ENCODE measurements around the gene UPF1. TPM values are rescaled to one million over a fixed set of nuclear protein-coding genes. Genes with fewer than 3 reads are reported as not detected.

The UPF1 gene
- total RNA-seq, 1 donor: 104 TPM

DNA sequence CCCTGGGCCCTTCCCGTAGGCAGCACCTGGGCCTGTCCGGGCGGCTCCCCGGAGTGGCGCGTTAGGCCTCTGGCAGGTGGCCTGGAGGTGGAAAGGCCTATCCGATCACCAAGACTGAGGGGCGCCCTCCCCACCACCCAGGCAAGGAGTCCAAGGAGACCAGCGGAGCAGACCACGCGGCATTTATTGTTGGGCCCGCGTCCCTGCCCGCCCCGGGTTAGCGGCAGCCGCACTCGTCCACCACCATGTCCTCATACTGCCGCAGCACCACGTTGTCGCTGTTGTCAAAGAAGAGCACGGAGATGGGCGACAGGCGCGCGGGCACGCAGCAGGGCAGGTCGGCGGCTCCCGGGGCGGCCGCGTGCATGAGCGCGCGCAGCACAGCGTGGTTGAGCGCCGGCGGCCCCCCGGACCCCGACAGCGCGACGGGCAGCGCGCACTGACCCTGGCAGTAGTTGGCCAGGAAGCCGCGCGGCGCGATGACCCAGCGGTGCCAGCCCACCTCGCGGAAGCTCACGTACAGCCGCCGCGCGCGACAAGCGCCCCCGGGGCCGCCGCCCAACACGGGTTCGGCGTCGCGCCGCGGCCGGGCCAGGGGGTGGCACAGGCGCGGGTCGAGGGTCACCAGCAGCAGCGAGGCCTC, 36.7 kb downstream of the UPF1 start:
- DNase-seq (ENCODE audit: low read depth in 2 of 3, low spot score in 2 of 3): peak in 1 of 3 donors; percentile 28

DNA sequence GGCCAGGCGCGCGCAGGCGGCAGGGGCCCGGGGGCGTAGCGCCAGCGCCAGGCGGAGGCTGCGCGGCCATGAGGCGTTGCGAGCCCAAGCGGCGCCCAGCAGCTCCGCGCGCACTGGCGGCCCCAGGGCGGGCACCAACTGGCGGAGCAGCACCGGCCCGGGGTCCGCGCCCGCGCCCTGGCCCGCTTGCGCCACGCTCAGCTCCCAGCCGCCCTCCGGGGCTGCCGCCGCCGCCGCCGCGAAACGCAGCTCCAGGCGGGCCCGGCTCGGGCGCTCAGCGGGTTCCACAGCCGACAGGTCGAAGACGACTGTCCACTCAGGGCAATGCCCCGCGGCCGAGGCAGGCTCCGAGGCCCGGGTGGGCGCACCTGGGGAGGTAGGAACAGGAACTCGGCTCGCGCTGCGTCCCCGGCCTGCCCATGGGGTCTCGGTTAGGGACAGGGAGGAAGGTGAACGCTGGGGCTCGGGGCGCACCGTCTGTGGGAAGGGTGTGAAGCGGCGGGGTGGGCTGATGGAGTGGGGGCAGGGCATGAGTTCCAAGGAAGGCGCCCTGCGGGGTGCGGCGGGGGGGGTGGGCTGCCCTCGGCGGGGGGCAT, 37.4 kb downstream of the UPF1 start:
- peak in 1 of 3 donors; percentile 12 for DNase-seq (ENCODE audit: low read depth in 2 of 3, low spot score in 2 of 3)

DNA sequence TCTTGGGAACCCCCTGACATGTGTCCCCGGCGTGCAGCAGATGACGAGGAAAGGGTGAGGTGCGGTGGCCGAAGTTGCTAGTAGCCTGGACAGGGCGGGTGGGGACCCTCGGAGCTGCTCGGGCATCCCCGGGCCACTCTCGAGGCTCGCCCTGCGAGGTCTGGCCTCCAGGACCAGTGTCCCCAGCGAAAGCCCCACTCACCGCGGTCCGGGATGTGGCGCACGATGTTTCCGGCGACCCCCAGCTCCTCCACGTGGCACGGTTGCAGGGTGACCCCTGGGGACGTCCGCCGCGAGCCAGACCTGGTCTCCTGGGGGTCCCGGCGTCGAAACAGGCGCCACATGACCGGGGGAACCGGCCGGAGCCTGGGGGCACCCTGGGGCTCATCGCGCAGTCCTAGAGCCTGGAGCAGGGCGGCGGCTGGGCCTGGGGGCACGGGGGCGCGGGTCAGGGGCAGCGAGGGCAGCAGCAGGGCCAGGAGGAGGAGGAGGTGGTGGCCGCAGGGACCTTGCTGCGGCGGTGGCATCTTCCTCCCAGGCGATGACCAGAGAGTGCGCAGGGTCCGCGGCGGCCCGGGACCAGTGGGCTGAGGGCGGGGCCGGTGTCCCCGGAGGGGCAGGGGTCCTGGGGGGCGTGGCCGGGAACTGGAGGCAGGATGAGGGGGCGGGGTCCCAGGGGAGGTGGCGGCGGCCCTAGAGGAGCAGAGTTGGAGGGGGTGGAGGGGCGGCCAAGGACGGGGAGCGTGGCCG, 38.2 kb downstream of the UPF1 start:
- no peak for DNase-seq (ENCODE audit: low read depth in 2 of 3, low spot score in 2 of 3)

DNA sequence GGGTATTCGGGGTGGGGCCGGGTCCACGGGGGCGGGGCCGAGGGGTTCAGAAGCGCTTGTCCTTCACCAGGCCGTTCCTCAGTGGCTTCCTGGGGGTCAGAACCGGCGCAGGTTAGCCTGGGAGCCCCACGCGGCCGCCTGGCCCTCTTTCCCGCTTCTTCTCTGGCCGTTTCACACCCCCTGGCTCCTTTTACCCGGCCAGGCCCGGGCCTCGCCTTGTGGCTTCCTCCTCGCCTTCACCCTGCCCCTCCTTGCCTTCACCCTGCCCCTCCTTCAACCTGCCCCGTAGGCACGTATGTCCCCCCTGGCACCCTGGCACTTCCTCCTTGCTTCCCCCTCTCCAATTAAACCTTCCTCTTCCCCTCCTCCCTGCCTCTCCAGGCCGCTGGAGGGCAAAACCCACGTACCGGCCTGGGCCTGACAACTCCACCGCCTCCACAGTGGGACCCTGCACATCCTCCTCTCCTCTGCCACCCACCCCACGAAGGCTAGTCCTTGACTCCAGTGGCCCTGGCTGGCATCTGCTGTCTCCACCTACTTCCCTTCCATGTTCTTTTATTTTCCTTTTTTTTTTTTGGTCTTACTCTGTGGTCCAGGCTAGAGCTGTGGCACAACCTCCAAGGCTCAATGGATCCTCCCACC, 38.9 kb downstream of the UPF1 start:
- DNase-seq (ENCODE audit: low read depth in 2 of 3, low spot score in 2 of 3): peak in 1 of 3 donors; percentile 22

DNA sequence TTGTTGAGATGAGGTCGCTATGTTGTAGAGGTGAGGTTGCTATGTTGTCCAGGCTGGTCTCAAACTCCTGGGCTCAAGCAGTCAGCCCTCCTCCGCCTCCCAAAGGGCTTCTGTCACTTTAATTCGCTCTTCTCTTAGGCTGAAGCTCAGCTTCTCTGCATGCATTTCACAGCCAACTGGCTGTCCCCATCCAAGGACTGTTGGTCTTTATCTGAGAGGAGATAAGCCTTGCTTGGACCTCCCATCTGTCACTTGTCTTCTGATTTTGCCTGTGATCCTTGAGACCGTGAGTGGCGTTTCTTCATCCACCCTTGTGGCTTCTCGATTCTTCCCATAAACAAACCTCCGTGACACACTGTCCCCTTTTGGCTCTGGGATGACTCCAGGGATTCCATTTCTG, 39.8 kb downstream of the UPF1 start:
- DNase-seq (ENCODE audit: low read depth in 2 of 3, low spot score in 2 of 3): no peak

DNA sequence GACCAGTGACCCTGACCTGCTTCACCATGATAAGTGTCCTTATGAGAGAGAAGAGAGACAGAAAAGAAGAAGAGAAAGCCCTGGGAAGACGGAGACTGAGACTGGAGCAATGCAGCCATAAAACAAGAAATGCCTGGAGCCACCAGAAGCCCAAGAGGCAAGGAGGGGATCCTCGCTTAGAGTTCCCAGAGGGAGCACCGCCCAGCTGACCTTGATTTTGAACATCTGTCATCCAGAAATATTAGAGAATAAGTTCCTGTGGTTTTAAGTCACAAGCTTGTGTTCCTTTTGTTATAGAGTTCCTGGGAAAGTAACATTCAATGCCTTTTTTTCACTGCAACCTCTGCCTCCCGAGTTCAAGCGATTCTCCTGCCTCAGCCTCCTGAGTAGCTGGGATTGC, 44.0 kb downstream of the UPF1 start:
- DNase-seq (ENCODE audit: low read depth in 2 of 3, low spot score in 2 of 3): no peak

DNA sequence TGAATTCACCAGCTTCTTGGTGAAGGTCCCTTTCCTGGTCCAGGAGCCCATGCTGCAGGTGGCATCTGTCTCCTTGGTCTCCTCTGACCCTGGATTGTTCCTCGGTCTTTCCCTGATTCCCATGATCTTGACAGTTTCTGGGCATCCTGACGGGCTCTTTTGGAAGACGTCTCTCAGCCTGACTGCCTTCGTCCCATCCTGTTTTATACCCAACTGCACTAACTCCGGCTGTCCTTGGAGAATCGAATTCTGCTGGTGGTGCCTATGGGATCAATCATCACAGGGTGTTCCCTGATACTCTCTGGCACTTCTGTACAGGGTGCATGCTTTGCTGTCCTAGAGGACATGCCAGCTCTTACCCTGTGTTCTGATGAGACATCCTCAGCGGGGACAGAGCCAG, 45.1 kb downstream of the UPF1 start:
- DNase-seq (ENCODE audit: low read depth in 2 of 3, low spot score in 2 of 3): no peak

DNA sequence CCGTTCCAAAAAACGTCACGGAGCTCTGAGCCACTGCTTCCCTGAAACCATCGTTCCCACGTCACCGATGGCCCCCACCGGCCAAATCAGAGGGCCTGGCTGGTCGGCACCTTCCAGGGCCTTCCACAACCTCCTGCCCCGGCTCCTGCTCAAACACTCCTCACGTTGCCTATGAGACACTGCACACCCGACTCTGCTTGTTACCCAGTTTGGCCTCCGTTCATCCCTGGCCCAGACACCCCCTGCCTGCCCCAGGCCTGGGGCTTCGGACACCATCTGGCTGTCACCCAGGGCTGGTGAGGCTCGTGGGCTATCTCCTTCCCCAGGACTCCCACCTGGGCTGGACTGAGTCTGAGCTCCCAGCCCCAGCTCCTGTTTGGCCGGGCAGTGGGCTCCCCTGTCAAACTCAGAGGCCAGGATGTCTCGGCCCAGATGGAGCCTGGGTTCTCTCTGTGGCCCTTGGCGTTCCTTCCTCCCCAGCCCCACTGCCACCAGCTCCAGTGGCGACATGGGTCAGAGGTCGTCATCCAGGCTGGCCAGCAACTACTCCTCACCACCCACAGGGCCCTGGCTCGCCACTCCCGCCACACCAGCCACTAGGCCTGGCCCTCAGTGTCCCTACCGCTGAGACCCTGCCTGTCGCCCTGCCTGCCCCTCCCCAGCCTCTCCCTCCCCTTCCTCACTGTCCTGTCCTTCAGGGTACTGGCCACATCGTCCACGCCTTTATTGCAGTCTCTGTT, 46.5 kb downstream of the UPF1 start:
- no peak for DNase-seq (ENCODE audit: low read depth in 2 of 3, low spot score in 2 of 3)

DNA sequence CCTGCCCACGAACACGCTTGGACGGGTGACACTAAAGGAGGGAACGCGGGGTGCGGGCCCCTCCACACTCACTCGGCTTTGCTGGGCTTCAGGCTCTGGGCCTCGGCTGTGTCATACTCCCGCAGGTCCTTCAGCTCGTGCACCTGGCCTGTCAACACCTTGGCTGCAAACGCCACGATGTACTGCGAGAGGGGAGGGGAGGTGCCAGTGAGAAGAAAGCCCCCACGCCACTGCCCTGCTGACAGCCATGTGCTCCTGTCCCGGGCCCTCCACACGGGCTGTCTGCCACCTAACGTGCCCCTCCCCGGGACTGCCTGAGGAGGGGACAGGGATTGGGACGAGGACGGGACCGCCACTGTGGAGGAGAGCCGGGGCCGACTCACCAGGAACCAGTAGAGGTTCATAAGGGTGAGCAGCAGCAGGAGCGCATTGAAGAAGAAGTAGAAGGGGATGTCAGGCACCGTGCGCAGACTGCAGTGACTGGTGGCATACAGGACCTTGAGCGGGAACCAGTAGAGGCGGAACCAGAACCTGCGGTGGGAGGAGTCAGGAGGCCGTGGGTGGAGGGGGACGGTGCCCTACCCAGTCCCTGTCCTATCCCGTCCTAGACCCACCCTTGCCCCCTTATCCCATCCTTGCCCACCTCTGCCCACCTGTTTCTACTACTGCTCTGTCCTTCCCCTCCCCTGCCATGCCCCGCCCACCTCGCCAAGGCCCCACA, 47.3 kb downstream of the UPF1 start:
- DNase-seq (ENCODE audit: low read depth in 2 of 3, low spot score in 2 of 3): no peak

DNA sequence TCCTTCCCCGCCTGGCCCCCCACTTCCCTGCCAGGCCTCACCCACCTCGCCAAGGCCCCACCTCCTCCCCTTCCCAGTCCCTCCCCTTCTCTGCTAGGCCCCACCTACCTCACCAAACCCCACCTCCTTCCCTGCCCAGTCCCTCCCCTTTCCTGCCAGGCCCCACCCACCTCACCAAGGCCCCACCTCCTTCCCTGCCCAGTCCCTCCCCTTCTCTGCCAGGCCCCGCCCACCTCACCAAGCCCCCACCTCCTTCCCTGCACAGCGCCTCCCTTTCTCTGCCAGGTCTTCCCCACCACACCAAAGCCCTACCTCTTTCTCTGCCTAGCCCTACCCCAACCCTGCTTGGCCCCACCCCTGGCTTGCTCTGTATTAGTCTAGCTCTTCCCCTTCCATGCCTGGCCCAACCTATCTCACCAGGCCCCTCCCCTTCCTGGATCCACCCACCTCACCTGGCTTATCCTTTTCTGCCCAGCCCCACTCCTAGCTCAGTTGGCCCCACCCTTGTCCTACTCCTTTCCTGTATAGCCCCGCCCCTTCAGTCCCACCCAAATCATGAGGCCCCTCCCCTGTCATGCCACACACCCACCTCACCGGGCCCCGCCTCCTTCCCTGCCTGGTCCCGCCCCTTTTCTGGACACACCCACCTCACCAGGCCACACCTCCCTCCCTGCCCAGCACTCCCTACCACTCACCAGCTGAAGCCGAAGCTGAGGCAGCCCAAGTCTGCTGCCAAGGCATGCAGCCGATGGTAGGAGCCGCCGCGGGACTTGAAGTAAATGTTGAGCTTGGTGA, 48.0 kb downstream of the UPF1 start:
- peak in 2 of 3 donors; percentile 33 to 51 for DNase-seq (ENCODE audit: low read depth in 2 of 3, low spot score in 2 of 3)

DNA sequence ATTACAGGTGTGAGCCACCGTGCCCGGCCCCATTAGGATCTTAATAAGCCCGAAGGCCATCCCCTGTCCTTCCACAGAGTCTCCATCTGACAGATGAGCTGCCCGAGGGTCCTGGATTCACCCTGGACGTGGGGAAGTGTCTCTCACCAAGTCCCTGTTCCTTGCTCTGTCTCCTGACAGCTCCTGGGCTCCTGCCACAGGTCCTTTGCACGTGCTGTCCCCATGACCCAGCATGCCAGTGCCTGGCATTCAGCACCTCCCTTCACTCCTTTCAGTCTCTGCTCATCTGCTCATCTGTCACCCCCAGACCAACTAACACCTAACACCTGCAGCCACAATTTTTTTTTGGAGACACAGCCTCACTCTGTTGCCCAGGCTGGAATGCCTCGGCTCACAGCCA, 49.7 kb downstream of the UPF1 start:
- no peak for DNase-seq (ENCODE audit: low read depth in 2 of 3, low spot score in 2 of 3)

DNA sequence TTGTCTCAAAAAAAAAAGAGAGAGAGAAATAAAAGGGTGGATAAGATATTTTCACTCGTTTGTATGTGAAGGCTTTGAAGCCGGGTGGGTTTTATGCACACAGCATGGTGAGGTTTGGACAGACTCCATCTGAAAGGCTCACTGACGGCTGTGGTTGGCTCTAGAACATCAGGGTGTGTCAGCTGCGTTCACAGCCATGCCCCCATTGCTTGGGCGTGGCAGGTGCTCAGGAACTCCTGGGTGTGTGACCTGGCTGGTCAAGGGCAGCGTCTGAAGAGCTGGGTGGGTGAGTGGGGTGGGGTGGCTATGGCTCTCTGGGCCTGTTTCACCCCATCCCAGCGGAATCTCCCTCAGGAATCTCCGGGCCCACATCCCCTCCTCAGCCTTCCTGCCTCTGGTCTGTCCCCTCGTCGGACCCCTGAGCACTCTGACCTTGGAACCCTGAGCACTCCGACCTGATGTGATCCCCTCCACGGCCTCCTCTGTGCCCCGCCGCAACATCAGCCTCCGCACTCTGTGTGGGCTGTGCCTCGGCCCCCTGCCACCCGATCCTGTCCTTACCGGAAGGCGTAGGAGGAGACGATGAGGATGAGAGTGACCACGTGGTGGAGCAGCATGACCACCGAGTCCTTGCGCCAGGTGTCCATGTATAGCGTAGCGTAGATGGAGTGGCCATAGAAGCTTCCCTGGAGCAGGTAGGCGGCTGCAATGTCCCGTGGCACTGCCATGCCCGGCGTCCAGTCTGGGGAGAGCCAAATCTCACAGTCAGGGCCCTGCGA, 52.0 kb downstream of the UPF1 start:
- no peak for DNase-seq (ENCODE audit: low read depth in 2 of 3, low spot score in 2 of 3)

DNA sequence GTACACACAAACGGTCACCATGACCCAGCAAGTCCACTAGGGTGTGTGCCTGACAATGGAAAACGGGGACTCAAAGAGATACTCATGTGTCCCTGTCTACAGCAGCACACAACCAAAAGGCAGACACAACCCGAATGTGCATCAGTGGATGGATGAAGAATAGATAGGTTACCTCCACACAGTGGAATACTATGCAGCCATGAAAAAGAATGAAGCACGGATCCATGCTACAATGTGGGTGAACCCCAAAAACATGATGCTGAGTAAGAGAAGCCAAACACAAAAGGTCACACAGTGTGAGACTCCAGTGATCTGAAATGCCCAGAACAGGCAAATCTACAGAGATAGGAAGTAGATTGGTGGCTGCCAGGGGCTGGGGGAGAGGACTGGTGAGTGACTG, 55.2 kb downstream of the UPF1 start:
- no peak for DNase-seq (ENCODE audit: low read depth in 2 of 3, low spot score in 2 of 3)

DNA sequence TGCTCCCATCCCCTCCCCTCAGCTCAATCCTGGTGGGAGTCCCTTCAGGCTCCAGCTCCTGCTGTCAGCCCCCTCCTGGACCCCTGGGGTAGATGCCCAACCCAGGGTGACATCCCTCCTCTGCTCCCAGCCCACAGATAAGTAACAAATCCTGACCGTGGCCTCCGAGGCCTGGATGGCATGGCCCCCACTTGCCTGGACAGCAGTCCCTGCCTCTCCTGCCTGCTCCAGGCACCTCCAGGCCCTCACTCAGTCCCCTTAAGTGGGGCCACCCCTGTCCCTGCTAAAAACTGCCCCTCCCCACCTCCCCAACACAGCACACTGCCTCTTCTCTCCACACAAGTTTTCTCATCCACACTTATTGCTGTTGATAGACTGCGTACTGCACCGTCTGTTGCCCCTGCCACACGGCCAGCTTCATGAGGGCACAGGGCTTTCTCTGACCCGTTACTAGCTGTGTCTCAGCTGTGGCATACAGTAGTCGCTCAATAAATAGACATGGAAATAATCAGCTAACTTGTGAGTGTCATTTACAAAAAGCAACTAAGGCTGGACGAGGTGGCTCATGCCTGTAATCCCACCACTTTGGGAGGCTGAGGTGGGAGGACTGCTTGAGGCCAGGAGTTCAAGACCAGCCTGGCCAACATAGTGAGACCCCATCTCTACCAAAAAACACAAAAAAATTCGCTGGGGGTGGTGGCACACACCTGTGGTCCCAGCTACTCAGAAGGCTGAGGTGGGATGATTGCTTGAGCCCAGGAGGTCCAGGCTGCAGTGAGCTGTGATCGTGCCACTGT, 58.4 kb downstream of the UPF1 start:
- DNase-seq (ENCODE audit: low read depth in 2 of 3, low spot score in 2 of 3): no peak

DNA sequence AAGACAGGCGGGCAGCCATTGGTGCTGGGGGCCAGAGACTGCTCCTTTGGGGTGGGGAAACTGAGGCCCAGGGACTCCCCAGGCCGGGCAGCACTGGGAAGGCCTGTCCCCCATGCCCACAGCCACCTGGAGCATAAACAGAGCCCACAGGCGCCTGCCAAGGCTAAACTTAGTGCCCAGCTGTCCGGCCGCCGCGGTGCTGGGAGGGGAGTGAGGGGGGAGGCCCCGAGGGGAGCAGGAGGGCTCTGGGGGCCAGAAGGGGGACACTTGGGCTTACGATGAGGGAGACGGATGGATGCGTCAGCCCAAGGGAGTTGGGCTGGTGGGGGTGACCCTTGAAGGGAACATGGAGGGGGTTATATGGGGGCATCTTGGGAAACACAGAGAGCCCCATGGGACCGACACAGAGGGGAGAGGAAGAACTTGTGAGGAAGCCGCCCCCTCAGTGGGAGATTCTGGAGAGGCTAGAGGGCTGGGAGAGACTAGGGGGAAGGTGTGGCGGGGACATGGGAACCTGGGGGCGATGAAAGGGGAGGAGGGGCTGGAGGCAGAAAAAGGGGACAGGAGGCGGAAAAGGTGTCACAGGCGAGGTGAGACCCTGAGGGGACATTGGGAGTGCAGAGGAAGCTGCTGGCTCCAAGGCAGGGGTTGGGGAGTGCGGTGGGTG, 62.0 kb downstream of the UPF1 start:
- no peak for DNase-seq (ENCODE audit: low read depth in 2 of 3, low spot score in 2 of 3)

DNA sequence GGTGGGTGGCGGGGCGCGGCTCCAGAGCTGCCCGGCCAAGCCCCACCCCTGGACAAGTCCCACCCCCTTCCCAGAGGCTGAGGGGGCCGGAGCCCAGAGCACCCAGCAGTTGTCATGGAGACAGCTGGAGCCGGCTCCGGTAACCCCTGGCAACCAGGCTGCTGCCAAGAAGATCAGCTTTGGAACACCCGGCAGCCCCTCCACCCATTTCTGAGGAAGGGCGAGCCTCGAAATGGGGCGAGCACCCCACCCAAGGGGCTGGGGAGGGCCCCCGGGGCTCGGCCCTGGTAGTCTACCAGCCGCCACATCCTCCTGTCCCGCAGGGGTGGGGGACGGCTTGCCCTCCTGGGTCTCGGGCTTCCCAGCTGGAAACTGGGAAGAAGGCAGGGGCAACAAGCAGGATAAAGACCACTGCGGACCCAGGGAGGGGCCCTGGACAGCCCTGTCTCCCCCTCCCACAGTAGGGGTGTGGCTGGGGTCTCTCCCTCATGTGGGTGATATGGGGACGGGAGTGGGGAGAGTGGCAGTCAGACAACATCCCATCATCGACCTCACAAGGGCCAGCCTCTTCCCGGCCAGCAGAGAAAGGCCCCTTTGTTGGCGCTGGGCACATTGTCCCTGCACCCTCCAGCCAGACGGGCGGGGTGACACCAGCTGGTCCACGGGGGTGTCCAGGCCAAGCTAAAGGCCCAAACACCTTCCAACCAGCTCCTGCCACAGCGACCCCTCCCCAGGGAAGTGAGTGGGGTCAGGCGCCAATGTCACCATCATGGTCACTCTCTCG, 62.7 kb downstream of the UPF1 start:
- no peak for DNase-seq (ENCODE audit: low read depth in 2 of 3, low spot score in 2 of 3)
